DND-41 (cell line): Measurements from ENCODE around the gene WDR88.
"Not testable (repeated sequence)": the region's sequence is repeated elsewhere in the genome, so short reads cannot be mapped to it uniquely, and the experiment has no call there.

Experiments used
- ATAC-seq: fragments of 200-7000 bp; cut with Tn5 transposase; 3 replicates; pipeline ENCODE4 v1.9.1; 2021; ENCODE audit warnings: low read depth; ENCODE audit not compliant: insufficient read depth
- DNase-seq: peaks from one replicate; pipeline ENCODE4 v3.0.0-alpha.2; 2020
- H2AFZ ChIP-seq: 2 replicates; pipeline ENCODE4 v1.6.0; 2012; ENCODE audit warnings: low read depth, low read length
- H3K27ac ChIP-seq: 2 replicates; pipeline ENCODE4 v1.5.1; 2012; ENCODE audit warnings: low read length, inconsistent platforms
- H3K27me3 ChIP-seq: fragments of 200-600 bp; sonication (generic); 2 replicates; pipeline ENCODE4 v1.6.0; 2012; ENCODE audit warnings: low read length, mild to moderate bottlenecking, inconsistent platforms; ENCODE audit not compliant: insufficient read depth, poor library complexity
- H3K36me3 ChIP-seq: 2 replicates; pipeline ENCODE4 v1.5.1; 2012; ENCODE audit warnings: low read length, inconsistent platforms; ENCODE audit not compliant: insufficient read depth
- H3K4me1 ChIP-seq: 2 replicates; pipeline ENCODE4 v1.5.1; 2012; ENCODE audit warnings: mild to moderate bottlenecking, low read length; ENCODE audit not compliant: insufficient read depth
- H3K4me2 ChIP-seq: 2 replicates; pipeline ENCODE4 v1.6.0; 2012; ENCODE audit warnings: mild to moderate bottlenecking, moderate library complexity, low read length, inconsistent platforms; ENCODE audit not compliant: insufficient read depth
- H3K4me3 ChIP-seq, 2 experiments: fragments of 200-600 bp in 1 of 2; shearing (Covaris generic) in 1 of 2; 2 replicates each; pipeline ENCODE4 v1.5.1; 2012 to 2016; ENCODE audit warnings: inconsistent platforms in 2 of 2, low read length in 2 of 2, mild to moderate bottlenecking in 2 of 2, low read depth in 1 of 2, moderate library complexity in 1 of 2
- H3K79me2 ChIP-seq: 2 replicates; pipeline ENCODE4 v1.6.0; 2012; ENCODE audit warnings: low read length, inconsistent platforms; ENCODE audit not compliant: insufficient read depth
- H3K9ac ChIP-seq: 2 replicates; pipeline ENCODE4 v1.6.0; 2012; ENCODE audit warnings: low read depth, mild to moderate bottlenecking, inconsistent platforms, low read length, moderate library complexity
- H3K9me3 ChIP-seq: 2 replicates; pipeline ENCODE4 v1.5.1; 2012; ENCODE audit warnings: low read length, moderate library complexity, mild to moderate bottlenecking, inconsistent platforms; ENCODE audit not compliant: insufficient read depth, severe bottlenecking
- H4K20me1 ChIP-seq: 2 replicates; pipeline ENCODE4 v1.6.0; 2012; ENCODE audit warnings: low read length; ENCODE audit not compliant: insufficient read depth
- EZH2 ChIP-seq: IDR thresholded peaks from 3 replicates; pipeline ENCODE4 v1.6.1; 2012; ENCODE audit warnings: borderline replicate concordance, low read depth, mild to moderate bottlenecking, moderate library complexity, low read length, inconsistent platforms; ENCODE audit not compliant: severe bottlenecking
- TF ChIP-seq, protein P1 (sequence below): IDR thresholded peaks from 2 replicates; pipeline ENCODE4 v1.5.1; 2012; ENCODE audit warnings: borderline replicate concordance, low read length, moderate library complexity, mild to moderate bottlenecking; ENCODE audit not compliant: poor library complexity, severe bottlenecking; ENCODE audit errors: extremely low read depth

WDR88 gene

DNA sequence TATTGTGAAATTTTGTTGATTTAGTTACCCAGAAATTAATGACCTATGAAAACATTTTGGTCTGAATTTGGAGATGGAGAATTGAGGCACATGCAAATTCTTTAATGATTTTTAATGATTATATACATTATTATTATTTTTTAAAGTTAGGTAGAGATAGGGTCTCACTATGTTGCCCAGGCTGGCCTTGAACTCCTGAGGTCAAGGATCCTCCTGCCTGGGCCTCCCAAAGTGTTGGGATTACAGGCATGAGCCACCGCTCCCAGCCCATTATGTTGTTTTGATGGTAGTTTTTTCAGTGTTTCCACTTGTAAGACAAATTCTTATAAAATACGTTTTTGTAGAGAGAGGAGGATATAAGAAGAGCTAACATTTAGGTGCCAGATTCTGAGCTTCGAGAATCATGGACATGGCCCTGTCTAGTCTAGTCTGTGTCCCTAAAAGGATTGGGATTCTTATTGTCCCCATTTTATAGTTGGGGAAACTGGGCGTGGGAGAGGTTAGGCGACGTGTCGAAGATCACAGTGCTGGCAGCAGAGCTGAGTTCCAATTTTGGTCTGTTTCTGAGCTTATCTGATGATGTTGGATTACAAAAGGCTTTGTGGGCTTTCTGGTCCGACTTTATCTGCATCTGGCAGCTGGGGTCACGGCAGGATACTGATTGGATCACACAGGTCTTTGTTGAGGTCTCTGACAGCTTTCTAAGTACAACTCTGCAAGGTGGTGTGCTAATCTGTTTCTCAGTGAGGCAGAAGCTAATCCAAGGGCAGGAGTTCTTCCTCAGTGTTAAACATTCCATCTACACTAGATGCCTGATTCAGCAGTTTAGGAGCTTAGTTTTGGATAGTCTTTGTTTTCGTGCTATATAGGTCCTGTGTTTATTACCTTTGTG lies 7.5 kb upstream of the WDR88 start:
- Histone ChIP-seq H3K36me3 (peaks cover 35% of the 10 kb centered on the region), H3K9ac (no peak overlapping the region), H3K27me3 (no peaks in the 10 kb centered on the region), H3K9me3 (no peaks in the 10 kb centered on the region), H3K4me1 (no peaks in the 10 kb centered on the region), H3K27ac (no peak overlapping the region), H3K4me2 (no peak overlapping the region), H3K4me3 (no peak overlapping the region), H3K79me2 (no peaks in the 10 kb centered on the region), H4K20me1 (no peaks in the 10 kb centered on the region), H2AFZ (no peak overlapping the region)
- ATAC-seq, result no peak
- no peak for DNase-seq
- TF ChIP-seq, protein P1, sequence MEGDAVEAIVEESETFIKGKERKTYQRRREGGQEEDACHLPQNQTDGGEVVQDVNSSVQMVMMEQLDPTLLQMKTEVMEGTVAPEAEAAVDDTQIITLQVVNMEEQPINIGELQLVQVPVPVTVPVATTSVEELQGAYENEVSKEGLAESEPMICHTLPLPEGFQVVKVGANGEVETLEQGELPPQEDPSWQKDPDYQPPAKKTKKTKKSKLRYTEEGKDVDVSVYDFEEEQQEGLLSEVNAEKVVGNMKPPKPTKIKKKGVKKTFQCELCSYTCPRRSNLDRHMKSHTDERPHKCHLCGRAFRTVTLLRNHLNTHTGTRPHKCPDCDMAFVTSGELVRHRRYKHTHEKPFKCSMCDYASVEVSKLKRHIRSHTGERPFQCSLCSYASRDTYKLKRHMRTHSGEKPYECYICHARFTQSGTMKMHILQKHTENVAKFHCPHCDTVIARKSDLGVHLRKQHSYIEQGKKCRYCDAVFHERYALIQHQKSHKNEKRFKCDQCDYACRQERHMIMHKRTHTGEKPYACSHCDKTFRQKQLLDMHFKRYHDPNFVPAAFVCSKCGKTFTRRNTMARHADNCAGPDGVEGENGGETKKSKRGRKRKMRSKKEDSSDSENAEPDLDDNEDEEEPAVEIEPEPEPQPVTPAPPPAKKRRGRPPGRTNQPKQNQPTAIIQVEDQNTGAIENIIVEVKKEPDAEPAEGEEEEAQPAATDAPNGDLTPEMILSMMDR, result no peak
- TF ChIP-seq EZH2, result no peak

DNA sequence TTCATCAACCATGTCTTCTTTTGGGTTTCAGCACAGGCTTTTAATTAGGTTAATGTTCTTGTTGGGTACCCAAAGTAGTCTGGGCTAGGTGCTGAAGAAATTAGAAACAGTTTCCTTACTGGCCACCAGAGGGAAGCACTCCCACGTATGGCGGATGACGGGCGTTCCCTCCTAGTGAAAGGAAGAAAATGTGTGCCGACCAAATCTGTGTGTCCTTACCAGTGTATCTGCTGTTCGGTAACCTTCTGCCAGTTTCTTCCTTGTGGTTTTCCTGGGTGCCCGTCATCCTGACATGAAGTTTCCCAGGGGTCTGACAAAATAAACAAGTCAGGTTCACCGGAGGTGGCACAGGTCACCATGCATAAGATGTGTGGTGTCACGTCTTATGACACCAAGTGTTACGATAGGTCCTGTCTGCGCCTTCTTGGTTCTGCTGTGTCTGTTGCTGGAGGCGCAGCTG lies 6.0 kb upstream of the WDR88 start:
- Histone ChIP-seq H3K27me3 (no peaks in the 10 kb centered on the region), H3K4me2 (no peak overlapping the region), H3K79me2 (no peaks in the 10 kb centered on the region), H4K20me1 (no peaks in the 10 kb centered on the region), H3K4me3 (no peak overlapping the region), H3K9ac (no peak overlapping the region), H3K36me3 (peaks cover 44% of the 10 kb centered on the region), H2AFZ (no peak overlapping the region), H3K9me3 (no peaks in the 10 kb centered on the region), H3K4me1 (no peaks in the 10 kb centered on the region), H3K27ac (no peak overlapping the region)
- TF ChIP-seq, protein P1, result peak; percentile 80
- no peak for TF ChIP-seq EZH2
- ATAC-seq (peak; percentile 88), DNase-seq (peak; percentile 59)

DNA sequence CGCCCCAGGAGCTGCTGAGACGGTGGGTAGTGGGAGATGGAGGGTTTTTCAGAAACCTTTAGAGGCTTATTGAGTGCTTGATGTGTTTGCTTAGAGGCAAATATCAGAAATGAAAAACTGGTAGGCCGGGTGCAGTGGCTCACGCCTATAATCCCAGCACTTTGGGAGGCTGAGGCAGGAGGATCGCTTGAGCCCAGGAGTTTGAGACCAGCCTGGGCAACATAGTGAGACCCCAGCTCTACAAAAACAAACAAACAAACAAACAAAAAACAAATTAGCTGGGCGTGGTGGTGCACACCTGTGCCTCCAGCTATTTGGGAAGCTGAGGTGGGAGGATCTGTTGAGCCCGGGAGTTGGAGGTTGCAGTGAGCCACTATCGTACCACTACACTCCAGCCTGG lies 5.2 kb upstream of the WDR88 start:
- peaks cover 44% of the 10 kb centered on the region for H3K36me3 ChIP-seq
- not testable (repeated sequence) for H3K4me3 ChIP-seq, H2AFZ ChIP-seq, H3K27me3 ChIP-seq, H3K79me2 ChIP-seq, DNase-seq, H3K4me2 ChIP-seq, H3K9me3 ChIP-seq, H3K9ac ChIP-seq, H3K27ac ChIP-seq, H4K20me1 ChIP-seq, ATAC-seq, H3K4me1 ChIP-seq

DNA sequence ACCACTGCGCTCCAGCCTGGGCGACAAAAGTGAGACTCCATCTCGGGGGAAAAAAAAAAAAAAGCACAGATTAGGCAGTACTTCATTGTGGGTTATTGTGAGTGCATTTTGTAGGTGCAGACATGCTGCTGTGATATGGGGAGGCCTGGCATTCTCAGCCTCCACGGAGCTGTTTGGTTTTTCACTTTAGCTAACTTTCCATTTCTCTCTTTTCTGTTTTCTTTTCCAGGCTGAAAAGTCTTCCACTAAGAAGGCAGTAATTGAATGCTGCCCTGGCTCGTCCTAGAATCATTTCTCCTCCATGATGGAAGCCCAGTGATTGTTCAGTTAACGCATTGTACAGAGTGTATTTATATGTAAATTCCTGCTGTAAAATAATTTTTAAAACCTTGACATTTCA lies 2.0 kb upstream of the WDR88 start:
- H3K9me3 ChIP-seq, result no peaks in the 10 kb centered on the region
- H2AFZ ChIP-seq, result no peak overlapping the region
- no peak overlapping the region for H3K4me3 ChIP-seq
- ATAC-seq (no peak), DNase-seq (no peak)
- H3K27ac ChIP-seq, result no peak overlapping the region
- no peaks in the 10 kb centered on the region for H4K20me1 ChIP-seq
- H3K36me3 ChIP-seq, result peaks cover 34% of the 10 kb centered on the region
- no peak for TF ChIP-seq EZH2
- TF ChIP-seq, protein P1, result no peak
- no peak overlapping the region for H3K9ac ChIP-seq
- no peaks in the 10 kb centered on the region for H3K27me3 ChIP-seq
- H3K79me2 ChIP-seq, result no peaks in the 10 kb centered on the region
- no peak overlapping the region for H3K4me2 ChIP-seq
- no peaks in the 10 kb centered on the region for H3K4me1 ChIP-seq
